Esophagus muscularis mucosa (tissue), 4 donors: Measurements from ENCODE around the gene SH2D1B. TPM values are rescaled to one million over a fixed set of nuclear protein-coding genes. Genes with fewer than 3 reads are reported as not detected.

Experiments used
- DNase-seq: peaks from one replicate; pipeline ENCODE4 v3.0.0-alpha.2; 2017; ENCODE audit errors: extremely low spot score
- H3K27ac ChIP-seq, 4 donors: fragments of 200-600 bp; sonication (generic); replicated peaks in 1 of 4; 1 replicate in 3 of 4; 2 replicates in 1 of 4; pipeline ENCODE4 v1.5.1; 2016 to 2019; ENCODE audit warnings: mild to moderate bottlenecking in 1 of 4
- H3K27me3 ChIP-seq, 4 donors: fragments of 200-600 bp; sonication (generic); one replicate each; pipeline versions ENCODE4 v1.5.1 to v1.6.0; 2016 to 2019
- H3K36me3 ChIP-seq, 4 donors: fragments of 200-600 bp; sonication (generic); one replicate each; pipeline ENCODE4 v1.5.1; 2016 to 2019
- H3K4me1 ChIP-seq, 4 donors: fragments of 200-600 bp; sonication (generic); one replicate each; pipeline ENCODE4 v1.5.1; 2016 to 2019
- H3K4me3 ChIP-seq, 4 donors: fragments of 200-600 bp; sonication (generic); 1 replicate in 2 of 4; 2 replicates in 2 of 4; pipeline ENCODE4 v1.5.1; 2016 to 2019; ENCODE audit warnings: mild to moderate bottlenecking in 4 of 4, moderate library complexity in 1 of 4
- H3K9me3 ChIP-seq, 4 donors: fragments of 200-600 bp; sonication (generic); 1 replicate in 3 of 4; 2 replicates in 1 of 4; pipeline ENCODE4 v1.5.1; 2016 to 2019
- CTCF ChIP-seq, 3 experiments: fragments of 200-600 bp in 2 of 3; fragments of 450-650 bp in 1 of 3; sonication (generic) in 2 of 3; IDR thresholded peaks; one replicate each; pipeline ENCODE4 v1.5.1; 2017 to 2019; ENCODE audit warnings: antibody characterized with exemption in 3 of 3, mild to moderate bottlenecking in 2 of 3, moderate library complexity in 1 of 3
- EP300 ChIP-seq: sonication (generic); formaldehyde crosslinking; IDR thresholded peaks from one replicate; pipeline ENCODE4 v1.6.1; 2017; ENCODE audit warnings: antibody characterized with exemption
- POLR2A ChIP-seq: fragments of 450-650 bp; IDR thresholded peaks from one replicate; pipeline ENCODE4 v1.6.1; 2017; ENCODE audit warnings: antibody characterized with exemption, moderate library complexity, mild to moderate bottlenecking, low read depth
- POLR2AphosphoS5 ChIP-seq, 2 donors: sonication (generic); formaldehyde crosslinking; IDR thresholded peaks; one replicate each; pipeline ENCODE4 v1.6.1; 2017; ENCODE audit warnings: antibody characterized with exemption in 2 of 2
- WGBS: methylation state at CpG from one replicate; pipeline ENCODE4 v1.1.5; 2018; 5-methylcytosine and 5-hydroxymethylcytosine counted together
- intact Hi-C: fragments of 100-400 bp; cut with DNase I; formaldehyde crosslinking; loops from one replicate; pipeline ENCODE4 v1.15.1; 2023
- total RNA-seq, 4 donors: library from RNA; depleted of rRNA; stranded (reverse); fragments of >200 nt; gene quantifications; one replicate each; pipeline versions ENCODE4 v1.1.0 to v1.2.1, GENCODE V29; 2016

The SH2D1B gene
- total RNA-seq, 4 donors from 2014 or later = 1.2 TPM; not detected in 3

- H3K27me3 ChIP-seq = no peaks in the 10 kb centered on the region
- H3K4me3 ChIP-seq = no peak overlapping the region
Measured at GRCh38 chr1:162384116-162384515, 27.8 kb downstream of the SH2D1B start.

GRCh38 chr1:162383516-162383915 lies 28.4 kb downstream of the SH2D1B start:
- 92% methylated on average over 8 of the region's 8 CpGs for WGBS
- H3K4me3 ChIP-seq = no peak overlapping the region
- H3K9me3 ChIP-seq = no peaks in the 10 kb centered on the region
- no peak for DNase-seq
- no peaks in the 10 kb centered on the region for H3K27me3 ChIP-seq
- TF ChIP-seq POLR2A (no peak), EP300 (no peak), CTCF (IDR thresholded peaks at IDR 0.05) (no peak)
- no peak overlapping the region for H3K27ac ChIP-seq
- H3K36me3 ChIP-seq = peaks cover 0 to 14% (median 2%) of the 10 kb centered on the region in 4 donors
- H3K4me1 ChIP-seq = no peaks in the 10 kb centered on the region
- intact Hi-C loops = no loop called here

More at GRCh38 chr1:162384116-162384515, 27.8 kb downstream of the SH2D1B start:
- Histone ChIP-seq H3K36me3 (peaks cover 0 to 14% (median 2%) of the 10 kb centered on the region in 4 donors), H3K9me3 (no peaks in the 10 kb centered on the region), H3K4me1 (no peaks in the 10 kb centered on the region), H3K27ac (no peak overlapping the region)
- no peak for DNase-seq
- WGBS = 81% methylated on average over 6 of the region's 6 CpGs
- intact Hi-C loops = no loop called here
- no peak for TF ChIP-seq EP300

GRCh38 chr1:162383091-162383490 lies 28.8 kb downstream of the SH2D1B start:
- TF ChIP-seq POLR2AphosphoS5 (IDR thresholded peaks at IDR 0.05) = no peak
- no peak for TF ChIP-seq POLR2A
- no peak for TF ChIP-seq CTCF (IDR thresholded peaks at IDR 0.05)
- no peak for TF ChIP-seq EP300
- intact Hi-C loops = no loop called here
- Histone ChIP-seq H3K4me3 (no peak overlapping the region), H3K27me3 (no peaks in the 10 kb centered on the region), H3K27ac (no peak overlapping the region), H3K9me3 (no peaks in the 10 kb centered on the region), H3K4me1 (no peaks in the 10 kb centered on the region), H3K36me3 (peaks cover 0 to 14% (median 2%) of the 10 kb centered on the region in 4 donors)
- 89% methylated on average over 6 of the region's 6 CpGs for WGBS
- no peak for DNase-seq

GRCh38 chr1:162381941-162382750 lies 29.8 kb downstream of the SH2D1B start:
- H3K27me3 ChIP-seq = no peaks in the 10 kb centered on the region
- no peak for DNase-seq
- intact Hi-C loops = no loop called here
- H3K4me3 ChIP-seq = no peak overlapping the region
- no peaks in the 10 kb centered on the region for H3K4me1 ChIP-seq
- peaks cover 0 to 14% (median 2%) of the 10 kb centered on the region in 4 donors for H3K36me3 ChIP-seq
- H3K9me3 ChIP-seq = no peaks in the 10 kb centered on the region
- no peak for TF ChIP-seq POLR2AphosphoS5 (IDR thresholded peaks at IDR 0.05)
- no peak overlapping the region for H3K27ac ChIP-seq
- WGBS = 93% methylated on average over 10 of the region's 13 CpGs

- no peak for DNase-seq
- Histone ChIP-seq H3K36me3 (peaks cover 0 to 14% (median 2%) of the 10 kb centered on the region in 4 donors), H3K27me3 (no peaks in the 10 kb centered on the region), H3K27ac (no peak within 1 kb of the TSS), H3K4me3 (no peak within 1 kb of the TSS), H3K9me3 (no peaks in the 10 kb centered on the region), H3K4me1 (no peaks in the 10 kb centered on the region)
- intact Hi-C loops = no loop called here
- WGBS = 89% methylated on average over 3 of the region's 3 CpGs
- TF ChIP-seq EP300 (no peak), POLR2A (no peak), POLR2AphosphoS5 (IDR thresholded peaks at IDR 0.05) (no peak), CTCF (IDR thresholded peaks at IDR 0.05) (no peak)
Measured at GRCh38 chr1:162381383-162381782, 30.6 kb downstream of the SH2D1B start, which contains the start of gene C1orf226. Gene C1orf226, plus strand, starts transcription at chr1:162381728. Its CDS starts 174 bp downstream, at chr1:162381902.
